HepG2 (cell line): Measurements from ENCODE around the gene NREP. TPM values are rescaled to one million over a fixed set of nuclear protein-coding genes. Genes with fewer than 3 reads are reported as not detected.

Experiments used
- CBX2 ChIP-seq, 2 experiments: fragments of 200-600 bp in 1 of 2; sonication (generic); formaldehyde crosslinking in 1 of 2; IDR thresholded peaks; 2 replicates each; pipeline versions ENCODE4 v1.7.0 to v1.8.1; 2018 to 2022; ENCODE audit warnings: low read depth in 2 of 2, low read length in 1 of 2, mild to moderate bottlenecking in 1 of 2, missing genetic modification reagents in 1 of 2
- GLI4 ChIP-seq: sonication (generic); formaldehyde crosslinking; IDR thresholded peaks from 2 replicates; pipeline ENCODE4 v1.5.1; 2020; ENCODE audit warnings: missing genetic modification reagents, mild to moderate bottlenecking, moderate library complexity, borderline replicate concordance
- HNRNPL ChIP-seq: fragments of 200-400 bp; formaldehyde crosslinking; IDR thresholded peaks from 2 replicates; pipeline ENCODE4 v1.6.1; 2017; ENCODE audit warnings: mild to moderate bottlenecking, low read depth, low read length
- KIAA2018 ChIP-seq: sonication (generic); formaldehyde crosslinking; IDR thresholded peaks from 2 replicates; pipeline ENCODE4 v1.5.0; 2020; ENCODE audit warnings: mild to moderate bottlenecking, missing genetic modification reagents, borderline replicate concordance
- MTF2 ChIP-seq: sonication (generic); formaldehyde crosslinking; IDR thresholded peaks from 2 replicates; pipeline ENCODE4 v1.5.0; 2020; ENCODE audit warnings: missing genetic modification reagents, borderline replicate concordance
- POGZ ChIP-seq: sonication (generic); formaldehyde crosslinking; IDR thresholded peaks from 2 replicates; pipeline ENCODE4 v1.4.0; 2020; ENCODE audit warnings: mild to moderate bottlenecking, missing genetic modification reagents
- POLR2A ChIP-seq, 2 experiments: IDR thresholded peaks; 2 replicates each; pipeline ENCODE4 v1.6.1; 2011; ENCODE audit warnings: low read depth in 2 of 2, low read length in 2 of 2, mild to moderate bottlenecking in 1 of 2, moderate library complexity in 1 of 2; ENCODE audit not compliant: insufficient read depth in 1 of 2
- REL ChIP-seq: sonication (generic); formaldehyde crosslinking; conservative IDR thresholded peaks from 2 replicates; pipeline ENCODE4 v1.8.0; 2022; ENCODE audit warnings: mild to moderate bottlenecking, missing genetic modification reagents, moderate library complexity
- TIGD3 ChIP-seq: sonication (generic); formaldehyde crosslinking; IDR thresholded peaks from 2 replicates; pipeline ENCODE4 v1.5.1; 2020; ENCODE audit warnings: mild to moderate bottlenecking, missing genetic modification reagents, borderline replicate concordance
- TP53 ChIP-seq: sonication (generic); formaldehyde crosslinking; conservative IDR thresholded peaks from 2 replicates; pipeline ENCODE4 v1.4.0; 2020; ENCODE audit warnings: missing genetic modification reagents
- ZBTB42 ChIP-seq: sonication (generic); formaldehyde crosslinking; IDR thresholded peaks from 2 replicates; pipeline ENCODE4 v1.5.0; 2020; ENCODE audit warnings: mild to moderate bottlenecking, missing genetic modification reagents
- ZFP36 ChIP-seq: fragments of 150-350 bp; IDR thresholded peaks from 2 replicates; pipeline ENCODE4 v1.6.1; 2018; ENCODE audit warnings: borderline replicate concordance, low read length, low read depth; ENCODE audit not compliant: partially characterized antibody
- ZNF383 ChIP-seq: sonication (generic); formaldehyde crosslinking; IDR thresholded peaks from 2 replicates; pipeline ENCODE4 v1.4.0; 2020; ENCODE audit warnings: missing genetic modification reagents, mild to moderate bottlenecking, borderline replicate concordance
- ZNF556 ChIP-seq: sonication (generic); formaldehyde crosslinking; IDR thresholded peaks from 2 replicates; pipeline ENCODE4 v1.4.0; 2020; ENCODE audit warnings: mild to moderate bottlenecking, missing genetic modification reagents, borderline replicate concordance
- polyA plus RNA-seq, 8 experiments: library from polyadenylated mRNA; depleted of rRNA in 3 of 8; stranded (reverse) in 7 of 8; unstranded in 1 of 8; fragments of >200 nt; fragmentation: Illumina TruSeq in 4 of 8; extraction: Trizol in 4 of 8; gene quantifications; 2 replicates each; pipeline versions ENCODE4 v1.2.1 to v1.2.3, GENCODE V29; 2011 to 2016; ENCODE audit warnings: low read depth in 4 of 8, missing spikeins in 1 of 8, mixed read lengths in 1 of 8; ENCODE audit not compliant: insufficient read depth in 1 of 8
- total RNA-seq, 5 experiments: library from RNA; depleted of rRNA; stranded (reverse); fragments of >200 nt; fragmentation: Illumina TruSeq; extraction: Trizol; gene quantifications; 2 replicates each; pipeline ENCODE4 v1.2.3, GENCODE V29; 2016; ENCODE audit warnings: low read depth in 1 of 5
- TF ChIP-seq, protein P1 (sequence below): sonication (generic); formaldehyde crosslinking; IDR thresholded peaks from 2 replicates; pipeline ENCODE4 v1.8.0; 2022; ENCODE audit warnings: low read depth, missing genetic modification reagents
- TF ChIP-seq, protein P2 (sequence below): IDR thresholded peaks from 2 replicates; pipeline ENCODE4 v1.6.1; 2016; ENCODE audit warnings: mild to moderate bottlenecking, missing biosample characterization, missing genetic modification reagents

The NREP gene
- total and polyA plus RNA-seq, 2 of the 13 experiments (the other 11 are each of a cell fraction or from before 2014, with no cell fraction given), result 40.5 to 102 TPM

- no peak for TF ChIP-seq KIAA2018 (CRISPR knock-in tag)
- no peak for TF ChIP-seq CBX2 (IDR thresholded peaks at IDR 0.05; ENCODE audit: low read depth, low read length)
- TF ChIP-seq CBX2 (CRISPR knock-in tag; IDR thresholded peaks at IDR 0.05; ENCODE audit: low read depth), result peak; percentile 76
- peak; percentile 15; the same call in 1 of the 2 replicates for TF ChIP-seq MTF2 (CRISPR knock-in tag)
- peak; percentile 62 for TF ChIP-seq POGZ
- TF ChIP-seq ZNF556 (CRISPR knock-in tag), result peak; percentile 87; the same call in 1 of the 2 replicates
- 0 out of 2 replicates have a peak, but pooled peaks have one; percentile 65 for TF ChIP-seq ZBTB42 (CRISPR knock-in tag)
- TF ChIP-seq REL, result no peak; the same call in 1 of the 2 replicates
- no peak for TF ChIP-seq TP53 (CRISPR knock-in tag)
- TF ChIP-seq GLI4, result peak; percentile 45; the same call in 1 of the 2 replicates
- no peak for TF ChIP-seq ZFP36
- TF ChIP-seq TIGD3, result no peak
- TF ChIP-seq, protein P1, sequence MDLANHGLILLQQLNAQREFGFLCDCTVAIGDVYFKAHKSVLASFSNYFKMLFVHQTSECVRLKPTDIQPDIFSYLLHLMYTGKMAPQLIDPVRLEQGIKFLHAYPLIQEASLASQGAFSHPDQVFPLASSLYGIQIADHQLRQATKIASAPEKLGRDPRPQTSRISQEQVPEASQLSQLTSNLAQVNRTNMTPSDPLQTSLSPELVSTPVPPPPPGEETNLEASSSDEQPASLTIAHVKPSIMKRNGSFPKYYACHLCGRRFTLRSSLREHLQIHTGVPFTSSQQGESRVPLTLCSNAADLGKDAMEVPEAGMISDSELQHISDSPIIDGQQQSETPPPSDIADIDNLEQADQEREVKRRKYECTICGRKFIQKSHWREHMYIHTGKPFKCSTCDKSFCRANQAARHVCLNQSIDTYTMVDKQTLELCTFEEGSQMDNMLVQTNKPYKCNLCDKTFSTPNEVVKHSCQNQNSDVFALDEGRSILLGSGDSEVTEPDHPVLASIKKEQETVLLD, result peak; percentile 70; the same call in 1 of the 2 replicates
- no peak for TF ChIP-seq ZNF383 (CRISPR knock-in tag)
- TF ChIP-seq POLR2A (IDR thresholded peaks at IDR 0.05; ENCODE audit: insufficient read depth in 1 of 2, low read depth in 2 of 2, low read length in 2 of 2), result peak; percentile 59 to 65
- TF ChIP-seq, protein P2, sequence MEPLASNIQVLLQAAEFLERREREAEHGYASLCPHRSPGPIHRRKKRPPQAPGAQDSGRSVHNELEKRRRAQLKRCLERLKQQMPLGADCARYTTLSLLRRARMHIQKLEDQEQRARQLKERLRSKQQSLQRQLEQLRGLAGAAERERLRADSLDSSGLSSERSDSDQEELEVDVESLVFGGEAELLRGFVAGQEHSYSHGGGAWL (CRISPR knock-in tag), result peak; percentile 44
- TF ChIP-seq HNRNPL, result 0 out of 2 replicates have a peak, but pooled peaks have one; percentile 48
Observed at GRCh38 chr5:111757355-111758283, 625 bp upstream of the NREP start (continued).
